Osteocyte (in vitro differentiated cells): ENCODE measurements around the gene MEG3. TPM values are rescaled to one million over a fixed set of nuclear protein-coding genes. Genes with fewer than 3 reads are reported as not detected.

ENCODE experiments used
- DNase-seq: peaks from one replicate; pipeline ENCODE4 v3.0.0; 2021; ENCODE audit warnings: mixed read lengths; ENCODE audit not compliant: unreplicated experiment; ENCODE audit errors: extremely low spot score
- H3K27ac Mint-ChIP-seq: one replicate; pipeline ENCODE4 v1.8.0; 2021; ENCODE audit warnings: mild to moderate bottlenecking, mixed read lengths; ENCODE audit not compliant: unreplicated experiment
- H3K27me3 Mint-ChIP-seq: one replicate; pipeline ENCODE4 v1.8.0; 2021; ENCODE audit warnings: mixed read lengths; ENCODE audit not compliant: unreplicated experiment
- H3K36me3 Mint-ChIP-seq: one replicate; pipeline ENCODE4 v1.8.0; 2021; ENCODE audit warnings: mixed read lengths; ENCODE audit not compliant: unreplicated experiment
- H3K4me1 Mint-ChIP-seq: one replicate; pipeline ENCODE4 v1.8.0; 2021; ENCODE audit warnings: mixed read lengths; ENCODE audit not compliant: unreplicated experiment
- H3K4me3 Mint-ChIP-seq: one replicate; pipeline ENCODE4 v1.8.0; 2021; ENCODE audit warnings: mild to moderate bottlenecking, moderate library complexity, mixed read lengths; ENCODE audit not compliant: unreplicated experiment
- H3K9me3 Mint-ChIP-seq: one replicate; pipeline ENCODE4 v1.8.0; 2021; ENCODE audit warnings: mixed read lengths; ENCODE audit not compliant: unreplicated experiment
- CTCF ChIP-seq: fragments of 200-600 bp; sonication (generic); IDR thresholded peaks from 2 replicates; pipeline ENCODE4 v1.5.0; 2021; ENCODE audit warnings: antibody characterized with exemption, mild to moderate bottlenecking, moderate library complexity
- total RNA-seq: library from RNA; stranded (reverse); gene quantifications from 2 replicates; pipeline ENCODE4 v1.2.1, GENCODE V29; 2021

The MEG3 gene
- total RNA-seq, 1 donor from 2014 or later: not detected

- Mint-ChIP-seq H3K27me3 (peaks cover 17% of the 10 kb centered on the region), H3K27ac (no peak overlapping the region), H3K4me1 (no peaks in the 10 kb centered on the region), H3K9me3 (no peaks in the 10 kb centered on the region), H3K36me3 (no peaks in the 10 kb centered on the region), H3K4me3 (no peak overlapping the region)
- no peak for TF ChIP-seq CTCF
- DNase-seq: no peak
These were observed 43.2 kb upstream of the MEG3 start for GRCh38 chr14:100782516-100783320.

GRCh38 chr14:100783630-100784370, 42.1 kb upstream of the MEG3 start:
- DNase-seq: no peak
- H3K4me3 Mint-ChIP-seq: no peak overlapping the region
- peaks cover 2% of the 10 kb centered on the region for H3K4me1 Mint-ChIP-seq
- no peak overlapping the region for H3K27ac Mint-ChIP-seq
- H3K27me3 Mint-ChIP-seq: peaks cover 13% of the 10 kb centered on the region
- TF ChIP-seq CTCF: no peak
- no peaks in the 10 kb centered on the region for H3K9me3 Mint-ChIP-seq
- no peaks in the 10 kb centered on the region for H3K36me3 Mint-ChIP-seq

- H3K27me3 Mint-ChIP-seq: peaks cover 13% of the 10 kb centered on the region
- H3K4me1 Mint-ChIP-seq: peaks cover 2% of the 10 kb centered on the region
- no peaks in the 10 kb centered on the region for H3K9me3 Mint-ChIP-seq
- DNase-seq: no peak
- no peaks in the 10 kb centered on the region for H3K36me3 Mint-ChIP-seq
- H3K27ac Mint-ChIP-seq: no peak overlapping the region
- H3K4me3 Mint-ChIP-seq: no peak overlapping the region
- no peak for TF ChIP-seq CTCF
These were observed 41.2 kb upstream of the MEG3 start for GRCh38 chr14:100784523-100785337.

- no peak for DNase-seq
- Mint-ChIP-seq H3K4me3 (no peak overlapping the region), H3K4me1 (peaks cover 2% of the 10 kb centered on the region), H3K36me3 (no peaks in the 10 kb centered on the region), H3K27ac (no peak overlapping the region), H3K9me3 (no peaks in the 10 kb centered on the region), H3K27me3 (peaks cover 13% of the 10 kb centered on the region)
- no peak for TF ChIP-seq CTCF
These were observed 40.6 kb upstream of the MEG3 start for GRCh38 chr14:100785338-100785615.

- Mint-ChIP-seq H3K4me3 (no peak overlapping the region), H3K4me1 (peaks cover 2% of the 10 kb centered on the region), H3K27me3 (peaks cover 13% of the 10 kb centered on the region), H3K36me3 (no peaks in the 10 kb centered on the region), H3K27ac (no peak overlapping the region), H3K9me3 (no peaks in the 10 kb centered on the region)
- DNase-seq: no peak
- TF ChIP-seq CTCF: no peak
These were observed 40.3 kb upstream of the MEG3 start for GRCh38 chr14:100785626-100786025.
